Peyer's patch (tissue), 4 donors: ENCODE results near the gene COL27A1.

Source experiments
- POLR2A ChIP-seq, 2 donors: fragments of 450-650 bp; IDR thresholded peaks; one replicate each; pipeline ENCODE4 v1.5.1; 2017; ENCODE audit warnings: antibody characterized with exemption in 2 of 2, mild to moderate bottlenecking in 2 of 2, moderate library complexity in 2 of 2
- TF ChIP-seq, protein P1 (sequence below), 6 experiments: fragments of 450-650 bp in 4 of 6; fragments of 200-600 bp in 2 of 6; sonication (generic) in 1 of 6; IDR thresholded peaks; one replicate each; pipeline ENCODE4 v1.5.1; 2017 to 2019; ENCODE audit warnings: antibody characterized with exemption in 6 of 6, mild to moderate bottlenecking in 3 of 6, moderate library complexity in 1 of 6

DNA sequence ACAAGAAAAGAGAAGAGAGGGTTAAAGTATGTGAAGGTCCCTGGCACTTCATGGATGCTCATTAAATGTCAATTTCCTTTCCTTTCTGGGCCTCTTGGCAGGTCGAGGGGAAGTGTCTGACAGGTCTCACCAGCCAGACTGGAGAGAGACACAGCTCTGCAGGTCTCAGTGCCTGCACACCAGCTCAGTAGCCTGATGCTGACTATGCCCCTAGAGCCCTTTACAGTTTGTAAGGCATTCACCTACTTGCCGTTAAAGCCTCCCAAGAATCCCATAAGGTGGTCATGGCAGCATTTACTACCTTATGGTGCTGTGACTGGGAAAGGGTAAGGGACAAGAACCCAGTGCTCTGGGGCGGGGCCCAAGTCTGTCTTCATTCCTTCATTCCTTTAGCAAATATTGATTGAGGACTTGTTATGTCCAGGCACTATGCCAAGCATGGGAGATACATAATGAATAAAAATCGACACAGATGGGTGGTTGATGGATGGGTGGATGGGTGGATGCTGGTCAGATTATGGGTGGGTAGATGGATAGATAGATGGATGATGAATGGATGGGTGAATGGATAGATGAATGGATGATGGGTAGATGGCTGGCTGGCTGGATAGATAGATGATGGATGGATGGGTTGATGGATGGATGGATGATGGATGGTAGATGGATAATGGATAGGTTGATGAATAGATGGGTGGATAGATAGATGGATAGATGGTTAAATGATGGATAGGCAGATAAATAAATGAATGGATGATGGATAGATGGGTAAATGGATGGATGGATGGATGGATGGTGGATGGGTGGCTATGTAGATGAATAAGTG, 34.9 kb upstream of the COL27A1 start:
- TF ChIP-seq, protein P1, sequence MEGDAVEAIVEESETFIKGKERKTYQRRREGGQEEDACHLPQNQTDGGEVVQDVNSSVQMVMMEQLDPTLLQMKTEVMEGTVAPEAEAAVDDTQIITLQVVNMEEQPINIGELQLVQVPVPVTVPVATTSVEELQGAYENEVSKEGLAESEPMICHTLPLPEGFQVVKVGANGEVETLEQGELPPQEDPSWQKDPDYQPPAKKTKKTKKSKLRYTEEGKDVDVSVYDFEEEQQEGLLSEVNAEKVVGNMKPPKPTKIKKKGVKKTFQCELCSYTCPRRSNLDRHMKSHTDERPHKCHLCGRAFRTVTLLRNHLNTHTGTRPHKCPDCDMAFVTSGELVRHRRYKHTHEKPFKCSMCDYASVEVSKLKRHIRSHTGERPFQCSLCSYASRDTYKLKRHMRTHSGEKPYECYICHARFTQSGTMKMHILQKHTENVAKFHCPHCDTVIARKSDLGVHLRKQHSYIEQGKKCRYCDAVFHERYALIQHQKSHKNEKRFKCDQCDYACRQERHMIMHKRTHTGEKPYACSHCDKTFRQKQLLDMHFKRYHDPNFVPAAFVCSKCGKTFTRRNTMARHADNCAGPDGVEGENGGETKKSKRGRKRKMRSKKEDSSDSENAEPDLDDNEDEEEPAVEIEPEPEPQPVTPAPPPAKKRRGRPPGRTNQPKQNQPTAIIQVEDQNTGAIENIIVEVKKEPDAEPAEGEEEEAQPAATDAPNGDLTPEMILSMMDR (IDR thresholded peaks at IDR 0.05) = no peak
- no peak for TF ChIP-seq POLR2A (IDR thresholded peaks at IDR 0.05)
